ENCODE measurements around the gene B3GALNT2. TPM values are rescaled to one million over a fixed set of nuclear protein-coding genes. Genes with fewer than 3 reads are reported as not detected.

The B3GALNT2 gene
- total and polyA plus RNA-seq, 2 of the 4 experiments (the other 2 are of a cell fraction) = 11.0 to 32.8 TPM

GRCh38 chr1:235468004-235468403 is 36.2 kb downstream of the B3GALNT2 start:
- no CpG with 5 or more reads among the region's 3 CpGs for WGBS, 2 experiments (ENCODE audit: extremely low coverage in 2 of 2, insufficient read length in 1 of 2)
- Histone ChIP-seq H3K4me1 (ENCODE audit: control insufficient read depth, insufficient read depth, low read length) (peaks cover 2% of the 10 kb centered on the region; the same call in 1 of the 2 replicates), H3K9me3 (ENCODE audit: control insufficient read depth, insufficient read depth, low read length) (no peaks in the 10 kb centered on the region), H3K4me2 (ENCODE audit: low read depth, low read length) (no peak overlapping the region), H2BK5ac (ENCODE audit: low read depth, low read length, poor library complexity, severe bottlenecking) (no peak overlapping the region), H2BK120ac (ENCODE audit: low read depth, low read length) (no peak overlapping the region), H3K9ac (ENCODE audit: low read depth, low read length) (no peak overlapping the region), H2AK9ac (replicated peaks; ENCODE audit: low read depth, low read length, poor library complexity) (no peak overlapping the region), H3K14ac (replicated peaks; ENCODE audit: low read depth, low read length) (no peak overlapping the region), H3K79me1 (ENCODE audit: low read depth in 1 of 2, low read length in 2 of 2) (no peaks in the 10 kb centered on the region; a peak in 2 of 4 replicates), H3K56ac (ENCODE audit: extremely low read depth, insufficient read depth, low read length) (no peak overlapping the region), H4K20me1 (ENCODE audit: insufficient read depth, low read length) (no peaks in the 10 kb centered on the region), H4K91ac (ENCODE audit: insufficient read depth, low read depth, low read length) (no peak overlapping the region), H4K8ac (ENCODE audit: low read depth in 2 of 2, low read length in 2 of 2) (no peak overlapping the region), H3K4ac (ENCODE audit: low read depth, low read length) (no peak overlapping the region), H3K23ac (ENCODE audit: low read depth, low read length) (no peak overlapping the region), H3K9me1 (ENCODE audit: insufficient read depth, low read length) (no peaks in the 10 kb centered on the region), H2BK20ac (ENCODE audit: low read depth, low read length) (no peak overlapping the region), H3K36me3 (ENCODE audit: control insufficient read depth, insufficient read depth, low read length) (peaks cover 8% of the 10 kb centered on the region; the same call in 1 of the 2 replicates), H3K27me3 (ENCODE audit: control insufficient read depth, insufficient read depth, low read length) (no peaks in the 10 kb centered on the region), H3K4me3 (ENCODE audit: insufficient read depth, low read depth, low read length) (no peak overlapping the region), H2AK5ac (ENCODE audit: low read depth, low read length) (no peak overlapping the region), H3K18ac (ENCODE audit: low read depth, low read length) (no peak overlapping the region), H2BK15ac (ENCODE audit: low read depth, low read length) (no peak overlapping the region), H4K5ac (ENCODE audit: low read depth, low read length) (no peak overlapping the region), H3K27ac (ENCODE audit: insufficient read depth, low read length) (no peak overlapping the region), H2AFZ (replicated peaks; ENCODE audit: low read length, poor library complexity) (no peak overlapping the region)
- TF ChIP-seq RCOR1 (IDR thresholded peaks at IDR 0.05; ENCODE audit: insufficient replicate concordance, low read length) = no peak
- no peak for TF ChIP-seq MAFK (IDR thresholded peaks at IDR 0.05; ENCODE audit: low read depth, low read length)
- no peak for TF ChIP-seq MAZ (IDR thresholded peaks at IDR 0.05; ENCODE audit: borderline replicate concordance, low read depth, low read length)
- no peak for TF ChIP-seq FOS (IDR thresholded peaks at IDR 0.05; ENCODE audit: low read depth, low read length)
- TF ChIP-seq CHD1 (IDR thresholded peaks at IDR 0.05; ENCODE audit: low read depth, low read length) = no peak
- no peak for TF ChIP-seq MXI1 (IDR thresholded peaks at IDR 0.05; ENCODE audit: borderline replicate concordance, low read depth, low read length)
- TF ChIP-seq, protein P1, sequence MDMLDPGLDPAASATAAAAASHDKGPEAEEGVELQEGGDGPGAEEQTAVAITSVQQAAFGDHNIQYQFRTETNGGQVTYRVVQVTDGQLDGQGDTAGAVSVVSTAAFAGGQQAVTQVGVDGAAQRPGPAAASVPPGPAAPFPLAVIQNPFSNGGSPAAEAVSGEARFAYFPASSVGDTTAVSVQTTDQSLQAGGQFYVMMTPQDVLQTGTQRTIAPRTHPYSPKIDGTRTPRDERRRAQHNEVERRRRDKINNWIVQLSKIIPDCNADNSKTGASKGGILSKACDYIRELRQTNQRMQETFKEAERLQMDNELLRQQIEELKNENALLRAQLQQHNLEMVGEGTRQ (IDR thresholded peaks at IDR 0.05; ENCODE audit: low read depth, low read length) = no peak
- no peak for TF ChIP-seq RFX5 (IDR thresholded peaks at IDR 0.05; ENCODE audit: low read depth, low read length)
- no peak for TF ChIP-seq SMC3 (IDR thresholded peaks at IDR 0.05; ENCODE audit: low read depth, low read length)
- no peak for TF ChIP-seq POLR2A (IDR thresholded peaks at IDR 0.05; ENCODE audit: low read depth, low read length)
- TF ChIP-seq CEBPB (IDR thresholded peaks at IDR 0.05; ENCODE audit: low read depth, low read length) = no peak
- no peak for TF ChIP-seq BHLHE40 (IDR thresholded peaks at IDR 0.05; ENCODE audit: low read depth, low read length)
- no peak for TF ChIP-seq RAD21 (IDR thresholded peaks at IDR 0.05; ENCODE audit: low read length)
- TF ChIP-seq, protein P2, sequence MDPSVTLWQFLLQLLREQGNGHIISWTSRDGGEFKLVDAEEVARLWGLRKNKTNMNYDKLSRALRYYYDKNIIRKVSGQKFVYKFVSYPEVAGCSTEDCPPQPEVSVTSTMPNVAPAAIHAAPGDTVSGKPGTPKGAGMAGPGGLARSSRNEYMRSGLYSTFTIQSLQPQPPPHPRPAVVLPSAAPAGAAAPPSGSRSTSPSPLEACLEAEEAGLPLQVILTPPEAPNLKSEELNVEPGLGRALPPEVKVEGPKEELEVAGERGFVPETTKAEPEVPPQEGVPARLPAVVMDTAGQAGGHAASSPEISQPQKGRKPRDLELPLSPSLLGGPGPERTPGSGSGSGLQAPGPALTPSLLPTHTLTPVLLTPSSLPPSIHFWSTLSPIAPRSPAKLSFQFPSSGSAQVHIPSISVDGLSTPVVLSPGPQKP (IDR thresholded peaks at IDR 0.05; ENCODE audit: borderline replicate concordance, low read depth, low read length) = no peak
- TF ChIP-seq NFE2L2 (IDR thresholded peaks at IDR 0.05; ENCODE audit: low read depth, low read length) = no peak
- TF ChIP-seq, protein P3, sequence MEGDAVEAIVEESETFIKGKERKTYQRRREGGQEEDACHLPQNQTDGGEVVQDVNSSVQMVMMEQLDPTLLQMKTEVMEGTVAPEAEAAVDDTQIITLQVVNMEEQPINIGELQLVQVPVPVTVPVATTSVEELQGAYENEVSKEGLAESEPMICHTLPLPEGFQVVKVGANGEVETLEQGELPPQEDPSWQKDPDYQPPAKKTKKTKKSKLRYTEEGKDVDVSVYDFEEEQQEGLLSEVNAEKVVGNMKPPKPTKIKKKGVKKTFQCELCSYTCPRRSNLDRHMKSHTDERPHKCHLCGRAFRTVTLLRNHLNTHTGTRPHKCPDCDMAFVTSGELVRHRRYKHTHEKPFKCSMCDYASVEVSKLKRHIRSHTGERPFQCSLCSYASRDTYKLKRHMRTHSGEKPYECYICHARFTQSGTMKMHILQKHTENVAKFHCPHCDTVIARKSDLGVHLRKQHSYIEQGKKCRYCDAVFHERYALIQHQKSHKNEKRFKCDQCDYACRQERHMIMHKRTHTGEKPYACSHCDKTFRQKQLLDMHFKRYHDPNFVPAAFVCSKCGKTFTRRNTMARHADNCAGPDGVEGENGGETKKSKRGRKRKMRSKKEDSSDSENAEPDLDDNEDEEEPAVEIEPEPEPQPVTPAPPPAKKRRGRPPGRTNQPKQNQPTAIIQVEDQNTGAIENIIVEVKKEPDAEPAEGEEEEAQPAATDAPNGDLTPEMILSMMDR (conservative IDR thresholded peaks at IDR 0.05; ENCODE audit: low read depth, low read length) = no peak
- dilution Hi-C loops (cut with HindIII; ENCODE audit: low sequenced_read_pairs, unreplicated experiment) (no loop called here), intact Hi-C loops (cut with micrococcal nuclease) (no loop called here), in situ Hi-C loops (cut with MboI; ENCODE audit: low sequenced_read_pairs) (no loop called here)
- no TSS peak for BruUV-seq (replicated peaks)
- ChIA-PET CTCF (interaction anchor here (0.6 to 0.7 kb wide), 2 partner anchors 37 to 40 kb away, joined by 3 to 6 read pairs; no protein-coding TSS in a partner anchor), POLR2A (ENCODE audit: unreplicated experiment) (no interaction called here)
- ATAC-seq (ENCODE audit: low read depth) = no peak
- DNase-seq = peak; percentile 36

Data from IMR-90 (cell line).